OCI-LY3 (cell line): ENCODE measurements around the gene RAD51B.

Source experiments
- H2AFZ ChIP-seq: fragments of 200-600, 300-600 bp; shearing (Covaris generic); 2 replicates; pipeline ENCODE4 v1.6.0; 2014; ENCODE audit warnings: antibody characterized with exemption, low read depth, low read length
- H3K27ac ChIP-seq: fragments of 200-600, 300-600 bp; sonication (generic); 2 replicates; pipeline ENCODE4 v1.5.1; 2014; ENCODE audit warnings: mild to moderate bottlenecking, low read length, moderate library complexity, mixed read lengths
- H3K27me3 ChIP-seq: fragments of 200-600, 300-600 bp; sonication (generic); 2 replicates; pipeline ENCODE4 v1.6.1; 2014; ENCODE audit warnings: low read depth, low read length, mixed read lengths
- H3K36me3 ChIP-seq: fragments of 200-600, 300-600 bp; sonication (generic); replicated peaks from 2 replicates; pipeline ENCODE3; 2014; ENCODE audit warnings: low read depth, low read length, mixed read lengths
- H3K4me1 ChIP-seq: fragments of 300-600, 200-600 bp; sonication (generic); 2 replicates; pipeline ENCODE4 v1.6.1; 2014; ENCODE audit warnings: low read length, mixed read lengths
- H3K4me2 ChIP-seq: fragments of 200-600, 300-600 bp; sonication (generic); 2 replicates; pipeline ENCODE4 v1.6.1; 2014; ENCODE audit warnings: low read length, mixed read lengths
- H3K4me3 ChIP-seq: fragments of 300-600, 200-600 bp; sonication (generic); 2 replicates; pipeline ENCODE4 v1.5.1; 2014; ENCODE audit warnings: antibody characterized with exemption, mild to moderate bottlenecking, low read length, moderate library complexity
- H3K79me2 ChIP-seq: fragments of 300-600, 200-600 bp; shearing (Covaris generic); 2 replicates; pipeline ENCODE4 v1.6.1; 2014; ENCODE audit warnings: mild to moderate bottlenecking, low read length, mixed read lengths
- H3K9ac ChIP-seq: fragments of 300-600, 200-600 bp; shearing (Covaris generic); 2 replicates; pipeline ENCODE4 v1.6.0; 2014; ENCODE audit warnings: mild to moderate bottlenecking, low read length, moderate library complexity
- H3K9me3 ChIP-seq: fragments of 200-600, 300-600 bp; shearing (Covaris generic); 2 replicates; pipeline ENCODE4 v1.6.1; 2014; ENCODE audit warnings: low read length, mixed read lengths; ENCODE audit not compliant: insufficient read depth
- H4K20me1 ChIP-seq: fragments of 200-600, 300-600 bp; sonication (generic); 2 replicates; pipeline ENCODE4 v1.6.1; 2016; ENCODE audit warnings: low read length, mixed read lengths; ENCODE audit not compliant: insufficient read depth
- EZH2phosphoT487 ChIP-seq: fragments of 200-600 bp; shearing (Covaris generic); IDR thresholded peaks from 2 replicates; pipeline ENCODE4 v1.6.1; 2018; ENCODE audit warnings: antibody characterized with exemption, mixed run types, low read depth
- TF ChIP-seq, protein P1 (sequence below): fragments of 200-600, 300-600 bp; sonication (generic); IDR thresholded peaks from 2 replicates; pipeline ENCODE4 v1.5.1; 2014; ENCODE audit warnings: antibody characterized with exemption, low read length, low read depth

RAD51B gene

DNA sequence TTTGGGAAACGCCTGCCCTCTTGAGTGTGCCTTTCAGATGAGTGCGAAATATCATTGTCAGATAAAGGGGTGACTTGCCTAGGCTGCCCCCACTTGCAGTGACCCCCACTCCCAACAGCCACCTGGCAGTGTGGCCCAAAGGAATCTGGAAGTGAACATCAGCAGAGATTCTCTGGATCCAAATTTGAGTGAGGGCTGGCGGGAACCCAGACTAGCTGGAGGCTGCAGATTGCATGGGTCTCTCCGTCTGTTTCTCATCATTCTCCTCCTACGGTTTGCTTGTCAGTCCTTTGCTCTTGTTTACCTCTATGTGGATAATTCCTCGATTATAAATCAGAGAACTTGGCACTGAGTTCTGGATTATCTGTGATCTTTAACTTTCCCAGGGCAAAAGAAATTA lies 692.5 kb downstream of the RAD51B start:
- H3K79me2 ChIP-seq, result no peaks in the 10 kb centered on the region
- no peak overlapping the region for H2AFZ ChIP-seq
- no peaks in the 10 kb centered on the region for H3K9me3 ChIP-seq
- H4K20me1 ChIP-seq, result no peaks in the 10 kb centered on the region
- no peaks in the 10 kb centered on the region for H3K36me3 ChIP-seq
- H3K27ac ChIP-seq, result no peak overlapping the region
- H3K27me3 ChIP-seq, result no peaks in the 10 kb centered on the region
- TF ChIP-seq, protein P1, sequence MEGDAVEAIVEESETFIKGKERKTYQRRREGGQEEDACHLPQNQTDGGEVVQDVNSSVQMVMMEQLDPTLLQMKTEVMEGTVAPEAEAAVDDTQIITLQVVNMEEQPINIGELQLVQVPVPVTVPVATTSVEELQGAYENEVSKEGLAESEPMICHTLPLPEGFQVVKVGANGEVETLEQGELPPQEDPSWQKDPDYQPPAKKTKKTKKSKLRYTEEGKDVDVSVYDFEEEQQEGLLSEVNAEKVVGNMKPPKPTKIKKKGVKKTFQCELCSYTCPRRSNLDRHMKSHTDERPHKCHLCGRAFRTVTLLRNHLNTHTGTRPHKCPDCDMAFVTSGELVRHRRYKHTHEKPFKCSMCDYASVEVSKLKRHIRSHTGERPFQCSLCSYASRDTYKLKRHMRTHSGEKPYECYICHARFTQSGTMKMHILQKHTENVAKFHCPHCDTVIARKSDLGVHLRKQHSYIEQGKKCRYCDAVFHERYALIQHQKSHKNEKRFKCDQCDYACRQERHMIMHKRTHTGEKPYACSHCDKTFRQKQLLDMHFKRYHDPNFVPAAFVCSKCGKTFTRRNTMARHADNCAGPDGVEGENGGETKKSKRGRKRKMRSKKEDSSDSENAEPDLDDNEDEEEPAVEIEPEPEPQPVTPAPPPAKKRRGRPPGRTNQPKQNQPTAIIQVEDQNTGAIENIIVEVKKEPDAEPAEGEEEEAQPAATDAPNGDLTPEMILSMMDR, result no peak
- TF ChIP-seq EZH2phosphoT487, result no peak
- no peak overlapping the region for H3K9ac ChIP-seq
- no peak overlapping the region for H3K4me3 ChIP-seq
- no peak overlapping the region for H3K4me2 ChIP-seq
- H3K4me1 ChIP-seq, result peaks cover 46% of the 10 kb centered on the region

DNA sequence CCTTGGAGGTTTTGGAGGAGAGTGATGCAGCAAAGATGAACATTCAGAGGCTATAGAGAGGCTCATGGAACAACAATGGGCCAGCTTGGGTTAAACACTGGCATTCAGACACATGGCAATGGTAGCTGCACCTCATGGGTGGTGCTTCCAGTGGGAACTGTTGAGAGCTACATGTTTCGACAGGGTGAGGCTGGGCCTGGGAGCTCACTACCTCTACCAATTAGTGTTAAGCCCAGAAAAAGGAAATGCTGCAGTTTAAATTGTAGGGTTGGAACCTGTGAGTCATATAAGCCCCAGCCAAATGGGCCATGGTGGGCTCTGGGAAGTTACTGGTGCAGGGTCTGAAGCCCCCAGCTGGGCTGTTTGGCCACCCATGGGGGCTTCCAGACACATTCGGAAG lies 693.6 kb downstream of the RAD51B start:
- Histone ChIP-seq H3K4me1 (peaks cover 35% of the 10 kb centered on the region), H3K4me2 (peak overlapping the region; percentile 73), H3K27me3 (no peaks in the 10 kb centered on the region), H3K4me3 (no peak overlapping the region), H3K9ac (peak overlapping the region; percentile 40; the same call in 1 of the 2 replicates), H3K27ac (peak overlapping the region; percentile 63), H4K20me1 (no peaks in the 10 kb centered on the region), H2AFZ (0 out of 2 replicates have a peak overlapping the region, but pooled peaks have one; percentile 85), H3K36me3 (no peaks in the 10 kb centered on the region), H3K9me3 (no peaks in the 10 kb centered on the region), H3K79me2 (no peaks in the 10 kb centered on the region)
- TF ChIP-seq EZH2phosphoT487, result no peak
- TF ChIP-seq, protein P1, result no peak

DNA sequence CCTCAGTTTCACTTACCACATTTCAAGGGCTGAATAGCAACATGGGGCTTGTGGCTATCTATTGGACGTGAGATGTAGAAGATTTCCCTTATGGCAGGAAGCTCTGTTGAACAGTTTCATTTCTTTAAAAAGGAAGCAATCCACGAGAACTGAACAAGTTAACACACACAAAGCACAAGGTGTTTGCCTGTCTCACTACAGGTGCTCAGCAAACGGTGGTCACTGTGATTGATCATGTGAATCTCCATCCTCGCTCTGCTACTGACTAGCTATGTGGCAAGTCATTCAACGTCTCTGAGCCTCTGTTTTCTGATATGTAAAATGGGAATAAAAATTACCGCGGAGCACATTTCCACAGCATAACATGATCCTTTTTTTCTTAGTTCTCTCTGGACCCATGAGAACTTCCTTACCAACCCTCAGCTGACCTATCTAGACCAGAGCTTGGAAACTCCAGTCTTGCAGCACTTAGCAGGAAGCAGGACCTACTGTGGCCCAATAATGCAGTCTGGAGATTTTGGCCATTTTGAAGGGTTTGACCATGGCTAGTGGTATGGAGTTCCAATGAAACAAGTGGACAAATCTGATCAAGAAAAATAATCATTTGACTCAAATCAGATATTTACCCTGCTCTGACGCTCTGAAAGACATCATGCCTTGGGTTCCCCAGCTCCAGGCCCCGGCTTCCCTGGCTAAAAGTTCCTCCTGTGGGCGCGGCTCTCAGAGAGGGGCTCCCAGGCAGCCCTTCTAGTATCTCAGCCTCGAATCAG lies 694.4 kb downstream of the RAD51B start:
- H3K4me1 ChIP-seq, result peaks cover 36% of the 10 kb centered on the region
- no peaks in the 10 kb centered on the region for H3K36me3 ChIP-seq
- no peaks in the 10 kb centered on the region for H3K79me2 ChIP-seq
- H3K4me3 ChIP-seq, result peak overlapping the region; percentile 43
- peak overlapping the region; percentile 73 for H3K4me2 ChIP-seq
- H3K27me3 ChIP-seq, result no peaks in the 10 kb centered on the region
- H2AFZ ChIP-seq, result peak overlapping the region; percentile 85
- H3K27ac ChIP-seq, result peak overlapping the region; percentile 63
- no peaks in the 10 kb centered on the region for H3K9me3 ChIP-seq
- TF ChIP-seq, protein P1, result no peak
- no peak for TF ChIP-seq EZH2phosphoT487
- H3K9ac ChIP-seq, result peak overlapping the region; percentile 40; the same call in 1 of the 2 replicates
- H4K20me1 ChIP-seq, result no peaks in the 10 kb centered on the region

DNA sequence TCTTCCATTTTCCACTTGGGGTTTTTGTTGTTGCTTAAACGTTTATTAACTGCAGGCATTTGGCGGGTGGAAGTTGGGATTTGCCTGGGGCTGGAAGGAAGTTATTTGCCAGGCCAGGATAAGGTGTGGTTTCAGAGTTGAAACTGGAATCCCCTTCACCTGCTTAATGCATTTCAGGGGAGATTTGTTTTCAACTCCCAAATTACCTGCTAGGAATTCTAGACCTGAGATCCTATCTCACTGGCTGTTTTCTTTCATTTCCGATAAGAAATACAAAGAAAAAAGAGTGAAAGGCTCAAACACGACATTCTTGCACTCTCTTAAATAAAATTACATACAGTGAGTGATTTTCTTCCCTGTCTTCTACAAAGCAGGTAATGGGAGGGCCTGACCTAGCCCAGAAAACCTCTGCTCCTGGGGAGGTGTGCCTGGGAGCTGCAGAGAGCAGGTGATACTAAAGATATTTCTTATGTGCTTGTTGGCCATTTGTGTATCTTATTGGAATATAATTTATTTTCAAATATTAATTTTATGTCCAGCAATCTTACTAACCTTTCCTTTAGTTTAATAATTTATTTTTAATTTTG lies 695.1 kb downstream of the RAD51B start:
- H2AFZ ChIP-seq, result peak overlapping the region; percentile 24; the same call in 1 of the 2 replicates
- H3K79me2 ChIP-seq, result no peaks in the 10 kb centered on the region
- H3K27ac ChIP-seq, result peak overlapping the region; percentile 63; the same call in 1 of the 2 replicates
- H3K27me3 ChIP-seq, result no peaks in the 10 kb centered on the region
- H3K4me3 ChIP-seq, result peak overlapping the region; percentile 43; the same call in 1 of the 2 replicates
- H3K4me2 ChIP-seq, result peak overlapping the region; percentile 73
- peaks cover 43% of the 10 kb centered on the region for H3K4me1 ChIP-seq
- TF ChIP-seq EZH2phosphoT487, result no peak
- TF ChIP-seq, protein P1, result no peak
- no peaks in the 10 kb centered on the region for H3K36me3 ChIP-seq
- no peak overlapping the region for H3K9ac ChIP-seq
- no peaks in the 10 kb centered on the region for H3K9me3 ChIP-seq
- no peaks in the 10 kb centered on the region for H4K20me1 ChIP-seq
